Right atrium auricular region (tissue), 2 donors: ENCODE data around the gene LIMCH1. TPM values are rescaled to one million over a fixed set of nuclear protein-coding genes. Genes with fewer than 3 reads are reported as not detected.

Source experiments
- DNase-seq: peaks from one replicate; pipeline ENCODE4 v3.0.0-alpha.2; 2019; ENCODE audit warnings: low spot score
- H3K27ac ChIP-seq, 2 donors: fragments of 200-600 bp; sonication (generic); 1 replicate in 1 of 2; 2 replicates in 1 of 2; pipeline ENCODE4 v1.5.1; 2016 to 2019
- H3K27me3 ChIP-seq, 2 donors: fragments of 200-600 bp; sonication (generic); one replicate each; pipeline versions ENCODE4 v1.5.1 to v1.6.0; 2017 to 2019
- H3K36me3 ChIP-seq: fragments of 200-600 bp; sonication (generic); one replicate; pipeline ENCODE4 v1.5.1; 2016
- H3K4me1 ChIP-seq, 2 donors: fragments of 200-600 bp; sonication (generic); one replicate each; pipeline versions ENCODE4 v1.5.1 to v1.6.0; 2017 to 2019
- H3K4me3 ChIP-seq, 2 donors: fragments of 200-600 bp; sonication (generic); 1 replicate in 1 of 2; 2 replicates in 1 of 2; pipeline ENCODE4 v1.5.1; 2017 to 2019; ENCODE audit warnings: mild to moderate bottlenecking in 1 of 2, moderate library complexity in 1 of 2
- H3K9me3 ChIP-seq, 2 donors: fragments of 200-600 bp; sonication (generic); one replicate each; pipeline ENCODE4 v1.5.1; 2019
- total RNA-seq, 2 donors: library from RNA; depleted of rRNA; stranded (reverse); fragments of >200 nt; gene quantifications; one replicate each; pipeline ENCODE4 v1.1.0, GENCODE V29; 2016
- TF ChIP-seq, protein P1 (sequence below), 2 donors: fragments of 200-600 bp; sonication (generic); IDR thresholded peaks; one replicate each; pipeline ENCODE4 v1.5.1; 2019; ENCODE audit warnings: antibody characterized with exemption in 2 of 2

The LIMCH1 gene
- total RNA-seq, 2 donors from 2014 or later = 76.1 to 101 TPM

- Histone ChIP-seq H3K4me3 (peak overlapping the region in 1 of 2 donors; percentile 36), H3K27ac (peak overlapping the region; percentile 46 to 69), H3K4me1 (peaks cover 0 to 27% of the 10 kb centered on the region in 2 donors), H3K9me3 (no peaks in the 10 kb centered on the region), H3K36me3 (peaks cover 16% of the 10 kb centered on the region), H3K27me3 (no peaks in the 10 kb centered on the region)
- DNase-seq = peak; percentile 75
- TF ChIP-seq, protein P1, sequence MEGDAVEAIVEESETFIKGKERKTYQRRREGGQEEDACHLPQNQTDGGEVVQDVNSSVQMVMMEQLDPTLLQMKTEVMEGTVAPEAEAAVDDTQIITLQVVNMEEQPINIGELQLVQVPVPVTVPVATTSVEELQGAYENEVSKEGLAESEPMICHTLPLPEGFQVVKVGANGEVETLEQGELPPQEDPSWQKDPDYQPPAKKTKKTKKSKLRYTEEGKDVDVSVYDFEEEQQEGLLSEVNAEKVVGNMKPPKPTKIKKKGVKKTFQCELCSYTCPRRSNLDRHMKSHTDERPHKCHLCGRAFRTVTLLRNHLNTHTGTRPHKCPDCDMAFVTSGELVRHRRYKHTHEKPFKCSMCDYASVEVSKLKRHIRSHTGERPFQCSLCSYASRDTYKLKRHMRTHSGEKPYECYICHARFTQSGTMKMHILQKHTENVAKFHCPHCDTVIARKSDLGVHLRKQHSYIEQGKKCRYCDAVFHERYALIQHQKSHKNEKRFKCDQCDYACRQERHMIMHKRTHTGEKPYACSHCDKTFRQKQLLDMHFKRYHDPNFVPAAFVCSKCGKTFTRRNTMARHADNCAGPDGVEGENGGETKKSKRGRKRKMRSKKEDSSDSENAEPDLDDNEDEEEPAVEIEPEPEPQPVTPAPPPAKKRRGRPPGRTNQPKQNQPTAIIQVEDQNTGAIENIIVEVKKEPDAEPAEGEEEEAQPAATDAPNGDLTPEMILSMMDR (IDR thresholded peaks at IDR 0.05) = peak in 1 of 2 donors; percentile 20
Observed at GRCh38 chr4:41611881-41612871, 74.2 kb downstream of the LIMCH1 start.

GRCh38 chr4:41613386-41613785 lies 75.4 kb downstream of the LIMCH1 start:
- TF ChIP-seq, protein P1 (IDR thresholded peaks at IDR 0.05) = no peak
- Histone ChIP-seq H3K36me3 (peaks cover 8% of the 10 kb centered on the region), H3K4me1 (peaks cover 0 to 27% of the 10 kb centered on the region in 2 donors), H3K4me3 (peak overlapping the region in 1 of 2 donors; percentile 36), H3K27ac (peak overlapping the region; percentile 57 to 69), H3K9me3 (no peaks in the 10 kb centered on the region), H3K27me3 (no peaks in the 10 kb centered on the region)
- no peak for DNase-seq

GRCh38 chr4:41613821-41614220 lies 75.9 kb downstream of the LIMCH1 start:
- H3K9me3 ChIP-seq = no peaks in the 10 kb centered on the region
- no peak for DNase-seq
- peaks cover 0 to 27% of the 10 kb centered on the region in 2 donors for H3K4me1 ChIP-seq
- no peaks in the 10 kb centered on the region for H3K27me3 ChIP-seq
- TF ChIP-seq, protein P1 (IDR thresholded peaks at IDR 0.05) = no peak
- peaks cover 10% of the 10 kb centered on the region for H3K36me3 ChIP-seq
- peak overlapping the region in 1 of 2 donors; percentile 36 for H3K4me3 ChIP-seq
- peak overlapping the region in 1 of 2 donors; percentile 69 for H3K27ac ChIP-seq

GRCh38 chr4:41614519-41614918 lies 76.6 kb downstream of the LIMCH1 start:
- Histone ChIP-seq H3K27ac (no peak overlapping the region), H3K4me1 (peaks cover 0 to 27% of the 10 kb centered on the region in 2 donors), H3K27me3 (no peaks in the 10 kb centered on the region), H3K4me3 (no peak overlapping the region), H3K36me3 (peaks cover 17% of the 10 kb centered on the region), H3K9me3 (no peaks in the 10 kb centered on the region)
- TF ChIP-seq, protein P1 (IDR thresholded peaks at IDR 0.05) = no peak
- DNase-seq = no peak

DNA sequence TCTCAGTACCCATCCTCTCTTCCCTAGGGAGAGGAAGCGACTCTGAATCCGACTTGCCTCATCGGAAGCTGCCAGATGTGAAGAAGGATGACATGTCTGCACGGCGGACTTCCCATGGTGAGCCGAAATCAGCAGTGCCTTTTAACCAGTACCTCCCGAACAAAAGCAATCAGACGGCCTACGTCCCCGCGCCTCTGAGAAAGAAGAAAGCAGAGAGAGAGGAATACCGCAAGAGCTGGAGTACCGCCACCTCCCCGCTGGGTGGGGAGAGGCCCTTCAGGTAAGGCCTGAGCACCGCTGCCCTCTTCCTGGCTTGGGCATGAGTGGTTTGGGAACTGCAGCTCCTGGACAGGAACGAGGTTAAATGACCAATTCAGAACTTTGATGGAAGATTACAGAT lies 81.2 kb downstream of the LIMCH1 start:
- Histone ChIP-seq H3K36me3 (peaks cover 27% of the 10 kb centered on the region), H3K27ac (no peak overlapping the region), H3K4me3 (no peak overlapping the region), H3K27me3 (no peaks in the 10 kb centered on the region), H3K9me3 (no peaks in the 10 kb centered on the region), H3K4me1 (peaks cover 0 to under 1% of the 10 kb centered on the region in 2 donors)
- TF ChIP-seq, protein P1 (IDR thresholded peaks at IDR 0.05) = no peak
- DNase-seq = no peak
